ENCODE measurements around the gene ATXN1. TPM values are rescaled to one million over a fixed set of nuclear protein-coding genes. Genes with fewer than 3 reads are reported as not detected.
"Not testable (repeated sequence)": the region's sequence is repeated elsewhere in the genome, so short reads cannot be mapped to it uniquely, and the experiment has no call there.

Gene ATXN1
- total RNA-seq, 1 donor from 2014 or later, result 69.1 TPM

- intact Hi-C loops (cut with micrococcal nuclease), result no loop called here
- Mint-ChIP-seq H3K9me3 (no peaks in the 10 kb centered on the region), H3K4me3 (ENCODE audit: low read depth) (no peak overlapping the region)
Measured at GRCh38 chr6:16380220-16380809, 380.9 kb downstream of the ATXN1 start.

DNA sequence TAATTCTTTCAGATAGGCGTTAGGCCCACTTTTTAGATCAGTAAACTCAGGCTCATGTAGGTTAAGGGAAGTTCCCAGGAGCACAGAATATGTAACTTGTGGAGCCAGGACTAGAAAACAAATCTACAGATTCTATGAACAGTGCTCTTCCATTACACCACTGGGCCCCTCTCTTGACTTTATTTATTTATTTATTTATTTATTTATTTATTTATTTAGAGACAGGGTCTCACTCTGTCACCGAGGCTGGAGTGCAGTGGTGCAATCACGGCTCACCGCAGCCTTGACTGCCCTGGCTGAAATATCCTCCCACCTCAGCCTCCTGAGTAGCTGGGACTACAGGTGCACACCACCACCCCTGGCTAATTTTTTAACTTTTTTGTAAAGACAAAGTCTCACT, 382.9 kb downstream of the ATXN1 start:
- H3K4me3 Mint-ChIP-seq (ENCODE audit: low read depth); H3K27me3 Mint-ChIP-seq (ENCODE audit: low read depth); H3K27ac Mint-ChIP-seq; H3K9me3 Mint-ChIP-seq; DNase-seq (ENCODE audit: low spot score); intact Hi-C loops (cut with micrococcal nuclease): not testable (repeated sequence)
- Mint-ChIP-seq H3K4me1 (ENCODE audit: low read depth) (peaks cover 12% of the 10 kb centered on the region), H3K36me3 (ENCODE audit: low read depth) (peaks cover 17% of the 10 kb centered on the region)

More at GRCh38 chr6:16380220-16380809, 380.9 kb downstream of the ATXN1 start:
- H3K36me3 Mint-ChIP-seq (ENCODE audit: low read depth), result peaks cover 17% of the 10 kb centered on the region
- no peaks in the 10 kb centered on the region for H3K27me3 Mint-ChIP-seq (ENCODE audit: low read depth)
- DNase-seq (ENCODE audit: low spot score), result no peak
- H3K4me1 Mint-ChIP-seq (ENCODE audit: low read depth), result peaks cover 6% of the 10 kb centered on the region
- H3K27ac Mint-ChIP-seq, result no peak overlapping the region

- Mint-ChIP-seq H3K27me3 (ENCODE audit: low read depth) (no peaks in the 10 kb centered on the region), H3K36me3 (ENCODE audit: low read depth) (peaks cover 18% of the 10 kb centered on the region), H3K4me1 (ENCODE audit: low read depth) (peaks cover 12% of the 10 kb centered on the region), H3K9me3 (no peaks in the 10 kb centered on the region), H3K4me3 (ENCODE audit: low read depth) (no peak overlapping the region), H3K27ac (no peak overlapping the region)
- intact Hi-C loops (cut with micrococcal nuclease), result no loop called here
- no peak for DNase-seq (ENCODE audit: low spot score)
Measured at GRCh38 chr6:16377470-16377869, 383.8 kb downstream of the ATXN1 start.

- H3K9me3 Mint-ChIP-seq, result no peaks in the 10 kb centered on the region
- no peaks in the 10 kb centered on the region for H3K27me3 Mint-ChIP-seq (ENCODE audit: low read depth)
- peaks cover 23% of the 10 kb centered on the region for H3K36me3 Mint-ChIP-seq (ENCODE audit: low read depth)
- intact Hi-C loops (cut with micrococcal nuclease), result no loop called here
- DNase-seq (ENCODE audit: low spot score), result no peak
- H3K4me3 Mint-ChIP-seq (ENCODE audit: low read depth), result no peak overlapping the region
- H3K27ac Mint-ChIP-seq, result no peak overlapping the region
- peaks cover 12% of the 10 kb centered on the region for H3K4me1 Mint-ChIP-seq (ENCODE audit: low read depth)
Measured at GRCh38 chr6:16375843-16376242, 385.4 kb downstream of the ATXN1 start.

DNA sequence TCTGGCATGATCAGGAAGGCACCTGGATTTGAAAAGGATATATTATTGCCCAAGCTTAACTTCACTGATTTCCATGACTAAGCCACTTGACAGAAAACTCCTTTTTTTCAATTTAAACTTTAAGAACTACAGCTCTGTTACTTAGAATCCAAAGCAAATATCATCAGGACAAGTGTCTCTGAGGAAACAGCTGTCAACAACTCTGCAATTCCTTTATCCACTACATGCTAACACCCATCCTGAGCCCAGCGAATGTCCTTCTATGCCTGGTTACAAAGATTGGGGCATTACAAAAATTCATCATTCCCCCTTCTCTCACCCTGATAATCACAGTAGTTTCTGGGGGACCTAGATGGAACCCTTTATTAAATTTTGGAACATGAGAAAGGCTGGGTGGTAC, 386.1 kb downstream of the ATXN1 start:
- H3K27ac Mint-ChIP-seq, result no peak overlapping the region
- intact Hi-C loops (cut with micrococcal nuclease), result no loop called here
- H3K9me3 Mint-ChIP-seq, result no peaks in the 10 kb centered on the region
- H3K4me1 Mint-ChIP-seq (ENCODE audit: low read depth), result peaks cover 11% of the 10 kb centered on the region
- peaks cover 23% of the 10 kb centered on the region for H3K36me3 Mint-ChIP-seq (ENCODE audit: low read depth)
- H3K4me3 Mint-ChIP-seq (ENCODE audit: low read depth), result no peak overlapping the region
- DNase-seq (ENCODE audit: low spot score), result no peak
- no peaks in the 10 kb centered on the region for H3K27me3 Mint-ChIP-seq (ENCODE audit: low read depth)

- intact Hi-C loops (cut with micrococcal nuclease), result no loop called here
- no peak for DNase-seq (ENCODE audit: low spot score)
- Mint-ChIP-seq H3K36me3 (ENCODE audit: low read depth) (peaks cover 23% of the 10 kb centered on the region), H3K9me3 (no peaks in the 10 kb centered on the region), H3K27ac (no peak overlapping the region), H3K27me3 (ENCODE audit: low read depth) (no peaks in the 10 kb centered on the region), H3K4me3 (ENCODE audit: low read depth) (no peak overlapping the region), H3K4me1 (ENCODE audit: low read depth) (peaks cover 11% of the 10 kb centered on the region)
Measured at GRCh38 chr6:16374461-16375200, 386.6 kb downstream of the ATXN1 start.

GRCh38 chr6:16374016-16374415, 387.2 kb downstream of the ATXN1 start:
- intact Hi-C loops (cut with micrococcal nuclease), result no loop called here
- peaks cover 11% of the 10 kb centered on the region for H3K4me1 Mint-ChIP-seq (ENCODE audit: low read depth)
- H3K27ac Mint-ChIP-seq, result no peak overlapping the region
- H3K9me3 Mint-ChIP-seq, result no peaks in the 10 kb centered on the region
- no peaks in the 10 kb centered on the region for H3K27me3 Mint-ChIP-seq (ENCODE audit: low read depth)
- peaks cover 23% of the 10 kb centered on the region for H3K36me3 Mint-ChIP-seq (ENCODE audit: low read depth)
- no peak for DNase-seq (ENCODE audit: low spot score)
- no peak overlapping the region for H3K4me3 Mint-ChIP-seq (ENCODE audit: low read depth)

GRCh38 chr6:16372029-16372776, 389.1 kb downstream of the ATXN1 start:
- no peak for DNase-seq (ENCODE audit: low spot score)
- peaks cover 11% of the 10 kb centered on the region for H3K4me1 Mint-ChIP-seq (ENCODE audit: low read depth)
- H3K27me3 Mint-ChIP-seq (ENCODE audit: low read depth), result no peaks in the 10 kb centered on the region
- no peak overlapping the region for H3K27ac Mint-ChIP-seq
- no peak overlapping the region for H3K4me3 Mint-ChIP-seq (ENCODE audit: low read depth)
- H3K36me3 Mint-ChIP-seq (ENCODE audit: low read depth), result peaks cover 16% of the 10 kb centered on the region
- intact Hi-C loops (cut with micrococcal nuclease), result no loop called here
- no peaks in the 10 kb centered on the region for H3K9me3 Mint-ChIP-seq

GRCh38 chr6:16371401-16371800, 389.9 kb downstream of the ATXN1 start:
- intact Hi-C loops (cut with micrococcal nuclease), result no loop called here
- H3K36me3 Mint-ChIP-seq (ENCODE audit: low read depth), result peaks cover 12% of the 10 kb centered on the region
- no peak overlapping the region for H3K27ac Mint-ChIP-seq
- no peak overlapping the region for H3K4me3 Mint-ChIP-seq (ENCODE audit: low read depth)
- no peaks in the 10 kb centered on the region for H3K27me3 Mint-ChIP-seq (ENCODE audit: low read depth)
- no peak for DNase-seq (ENCODE audit: low spot score)
- H3K4me1 Mint-ChIP-seq (ENCODE audit: low read depth), result peaks cover 10% of the 10 kb centered on the region
- H3K9me3 Mint-ChIP-seq, result no peaks in the 10 kb centered on the region

DNA sequence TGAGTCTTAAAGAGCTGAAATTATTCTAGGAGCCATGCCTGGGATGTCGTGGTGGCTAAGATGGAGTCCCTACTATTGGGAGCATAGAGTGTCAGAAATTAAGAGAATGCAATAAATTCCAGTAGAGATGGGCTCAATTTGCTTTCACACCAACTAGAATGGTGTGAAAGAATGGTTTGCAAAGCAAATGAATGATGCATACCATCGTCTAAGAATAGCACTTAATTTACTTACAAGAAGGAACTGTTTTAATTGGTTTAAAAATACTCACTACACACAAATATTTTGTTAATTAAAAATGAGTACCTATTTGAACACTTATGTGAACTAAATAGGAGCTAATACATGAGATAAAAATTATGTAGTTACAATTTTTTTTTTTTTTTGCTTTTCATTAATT, 390.3 kb downstream of the ATXN1 start:
- no peak for DNase-seq (ENCODE audit: low spot score)
- Mint-ChIP-seq H3K4me3 (ENCODE audit: low read depth) (no peak overlapping the region), H3K36me3 (ENCODE audit: low read depth) (peaks cover 12% of the 10 kb centered on the region), H3K4me1 (ENCODE audit: low read depth) (peaks cover 8% of the 10 kb centered on the region), H3K9me3 (no peaks in the 10 kb centered on the region), H3K27me3 (ENCODE audit: low read depth) (no peaks in the 10 kb centered on the region), H3K27ac (no peak overlapping the region)
- intact Hi-C loops (cut with micrococcal nuclease), result no loop called here

DNA sequence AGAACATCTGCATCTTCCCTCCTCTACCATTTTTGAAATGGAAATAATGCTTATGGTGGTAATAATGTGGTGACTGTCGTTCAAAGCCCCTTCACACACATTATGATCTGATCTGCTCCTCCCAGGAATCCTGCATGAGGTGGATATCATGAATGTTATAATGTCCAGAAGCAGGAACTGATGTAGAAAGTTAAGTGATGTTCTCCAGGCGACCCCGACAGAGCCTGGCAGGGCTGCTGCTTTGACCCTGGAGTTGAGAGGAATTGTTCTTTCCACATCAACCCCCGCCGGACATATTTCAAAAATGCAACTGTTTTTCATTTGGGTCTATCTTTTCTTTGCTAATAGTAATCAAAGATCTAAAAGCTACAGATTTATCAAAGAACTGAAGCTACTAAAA, 391.3 kb downstream of the ATXN1 start:
- Mint-ChIP-seq H3K9me3 (no peaks in the 10 kb centered on the region), H3K4me3 (ENCODE audit: low read depth) (no peak overlapping the region), H3K36me3 (ENCODE audit: low read depth) (peaks cover 12% of the 10 kb centered on the region), H3K27ac (no peak overlapping the region), H3K27me3 (ENCODE audit: low read depth) (no peaks in the 10 kb centered on the region), H3K4me1 (ENCODE audit: low read depth) (peaks cover 4% of the 10 kb centered on the region)
- intact Hi-C loops (cut with micrococcal nuclease), result no loop called here
- DNase-seq (ENCODE audit: low spot score), result no peak

GRCh38 chr6:16369140-16369745, 392.0 kb downstream of the ATXN1 start:
- no peaks in the 10 kb centered on the region for H3K9me3 Mint-ChIP-seq
- DNase-seq (ENCODE audit: low spot score), result no peak
- intact Hi-C loops (cut with micrococcal nuclease), result no loop called here
- no peak overlapping the region for H3K27ac Mint-ChIP-seq
- no peaks in the 10 kb centered on the region for H3K4me1 Mint-ChIP-seq (ENCODE audit: low read depth)
- no peak overlapping the region for H3K4me3 Mint-ChIP-seq (ENCODE audit: low read depth)
- H3K27me3 Mint-ChIP-seq (ENCODE audit: low read depth), result no peaks in the 10 kb centered on the region
- peaks cover 12% of the 10 kb centered on the region for H3K36me3 Mint-ChIP-seq (ENCODE audit: low read depth)

GRCh38 chr6:16367571-16367970, 393.7 kb downstream of the ATXN1 start:
- Mint-ChIP-seq H3K27me3 (ENCODE audit: low read depth) (no peaks in the 10 kb centered on the region), H3K27ac (no peak overlapping the region)

More at GRCh38 chr6:16367571-16367970, 393.7 kb downstream of the ATXN1 start:
- Mint-ChIP-seq H3K4me3 (ENCODE audit: low read depth) (no peak overlapping the region), H3K36me3 (ENCODE audit: low read depth) (peaks cover 5% of the 10 kb centered on the region), H3K4me1 (ENCODE audit: low read depth) (no peaks in the 10 kb centered on the region), H3K9me3 (no peaks in the 10 kb centered on the region)
- no peak for DNase-seq (ENCODE audit: low spot score)
- intact Hi-C loops (cut with micrococcal nuclease), result no loop called here

All from activated T-helper 2 cell treated with anti-CD3 and anti-CD28 coated beads, Interferon-gamma antibody, Interleukin-2, Interleukin-4, amounts not matched to agents 10 μg/mL and 5 μg/mL and 100 μg/mL, durations not matched to agents 14 hours and 24 hours and 36 hours (primary cell).